Vagina (tissue), 2 donors: ENCODE results near the gene SMURF1.

Experiments used
- CTCF ChIP-seq, 3 experiments: fragments of 450-650 bp in 2 of 3; fragments of 200-600 bp in 1 of 3; sonication (generic) in 1 of 3; IDR thresholded peaks; one replicate each; pipeline ENCODE4 v1.5.1; 2017 to 2019; ENCODE audit warnings: antibody characterized with exemption in 3 of 3, mild to moderate bottlenecking in 2 of 3, moderate library complexity in 2 of 3
- POLR2A ChIP-seq, 2 donors: fragments of 450-650 bp; IDR thresholded peaks; one replicate each; pipeline ENCODE4 v1.6.1; 2017; ENCODE audit warnings: antibody characterized with exemption in 2 of 2, mild to moderate bottlenecking in 2 of 2, moderate library complexity in 2 of 2

GRCh38 chr7:99046722-99047121 lies 97.2 kb downstream of the SMURF1 start:
- TF ChIP-seq CTCF (IDR thresholded peaks at IDR 0.05) (no peak), POLR2A (IDR thresholded peaks at IDR 0.05) (no peak)
